ENCODE results near the gene KANSL2.

GRCh38 chr12:48686615-48687334 is 4.7 kb upstream of the KANSL2 start:
- TF ChIP-seq CTCF (IDR thresholded peaks at IDR 0.05; ENCODE audit: low read depth, low read length, poor library complexity, severe bottlenecking), result no peak
- no peak for TF ChIP-seq EZH2phosphoT487 (IDR thresholded peaks at IDR 0.05; ENCODE audit: borderline replicate concordance, low read length)
